GM12864 (cell line): ENCODE measurements around the gene CDH13.

Experiments
- DNase-seq: peaks from one replicate; pipeline ENCODE4 v3.0.0-alpha.2; 2011; ENCODE audit warnings: low read depth
- H3K4me3 ChIP-seq: 2 replicates; pipeline ENCODE4 v1.5.1; 2011; ENCODE audit warnings: mild to moderate bottlenecking, low read depth, low read length, control low read depth
- CTCF ChIP-seq: IDR thresholded peaks from 2 replicates; pipeline ENCODE4 v1.5.1; 2011; ENCODE audit warnings: low read depth, mild to moderate bottlenecking, moderate library complexity, low read length, control low read depth, inconsistent platforms; ENCODE audit errors: missing control alignments

CDH13 gene

GRCh38 chr16:83238949-83239691, 612.4 kb downstream of the CDH13 start:
- no peak for TF ChIP-seq CTCF
- H3K4me3 ChIP-seq = no peak overlapping the region
- DNase-seq = no peak

- DNase-seq = no peak
- no peak for TF ChIP-seq CTCF
- no peak overlapping the region for H3K4me3 ChIP-seq
Observed at GRCh38 chr16:83244057-83244456, 617.3 kb downstream of the CDH13 start.

- no peak overlapping the region for H3K4me3 ChIP-seq
- no peak for TF ChIP-seq CTCF
- DNase-seq = no peak
Observed at GRCh38 chr16:83245061-83245460, 618.3 kb downstream of the CDH13 start.

- H3K4me3 ChIP-seq = no peak overlapping the region
- TF ChIP-seq CTCF = no peak
- DNase-seq = no peak
Observed at GRCh38 chr16:83247767-83248372, 621.1 kb downstream of the CDH13 start.

- DNase-seq = no peak
- TF ChIP-seq CTCF = no peak
Observed at GRCh38 chr16:83248735-83249463, 622.1 kb downstream of the CDH13 start.

GRCh38 chr16:83253521-83253920, 626.8 kb downstream of the CDH13 start:
- DNase-seq = no peak
- TF ChIP-seq CTCF = no peak
- H3K4me3 ChIP-seq = no peak overlapping the region

More at GRCh38 chr16:83248735-83249463, 622.1 kb downstream of the CDH13 start:
- H3K4me3 ChIP-seq = no peak overlapping the region
